Measurements from ENCODE around the gene BICD1. TPM values are rescaled to one million over a fixed set of nuclear protein-coding genes. Genes with fewer than 3 reads are reported as not detected.

The BICD1 gene
- total and polyA plus RNA-seq, 2 of the 13 experiments (the other 11 are each of a cell fraction or from before 2014, with no cell fraction given): 4.5 to 5.2 TPM

DNA sequence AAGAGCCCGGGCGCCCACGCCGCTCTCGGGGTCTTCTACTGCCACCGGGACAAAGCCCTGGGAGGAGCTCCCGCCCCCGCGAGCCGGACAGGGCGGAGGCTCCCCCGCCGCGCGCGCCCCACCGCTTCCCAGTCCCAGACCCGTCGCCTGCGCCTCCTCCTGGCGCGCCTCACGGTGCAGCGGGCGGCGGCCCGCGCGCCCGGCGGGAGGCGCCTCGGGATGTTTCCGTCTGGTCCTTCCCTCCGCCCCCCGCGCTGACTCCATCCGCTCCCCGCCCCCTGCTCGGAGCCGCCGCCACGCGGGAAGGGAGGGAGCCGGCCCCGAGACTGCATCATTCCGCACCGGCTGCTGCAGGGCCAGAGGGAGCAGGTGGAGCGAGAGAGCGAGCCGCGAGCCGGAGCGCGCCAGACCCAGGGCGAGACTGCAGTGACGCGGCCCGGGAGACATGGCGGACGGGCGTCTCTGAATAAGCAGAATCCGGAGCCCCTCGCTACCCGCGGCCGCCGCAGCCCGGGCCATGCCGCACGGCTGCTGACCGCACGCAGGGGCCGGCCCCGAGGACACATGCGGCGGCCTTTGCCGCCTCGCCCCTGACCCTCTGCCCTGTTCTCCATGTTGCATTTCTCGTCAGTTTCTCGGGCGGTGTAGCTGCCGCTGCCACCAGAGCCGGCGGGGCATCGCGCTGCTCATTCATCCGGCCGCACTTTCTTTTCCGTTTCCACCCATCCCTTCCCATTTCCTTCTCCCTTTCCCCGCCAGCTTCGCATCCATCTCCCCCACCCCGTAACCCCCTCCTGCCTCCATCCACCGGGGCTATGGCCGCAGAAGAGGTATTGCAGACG, at the start of gene BICD1 (continued):
- TF ChIP-seq KLF9 (CRISPR knock-in tag; IDR thresholded peaks at IDR 0.05; ENCODE audit: low read depth): no peak
- peak; percentile 36; the same call in 1 of the 2 replicates for TF ChIP-seq ZFP90 (CRISPR knock-in tag; IDR thresholded peaks at IDR 0.05; ENCODE audit: borderline replicate concordance)
- TF ChIP-seq, protein P1, sequence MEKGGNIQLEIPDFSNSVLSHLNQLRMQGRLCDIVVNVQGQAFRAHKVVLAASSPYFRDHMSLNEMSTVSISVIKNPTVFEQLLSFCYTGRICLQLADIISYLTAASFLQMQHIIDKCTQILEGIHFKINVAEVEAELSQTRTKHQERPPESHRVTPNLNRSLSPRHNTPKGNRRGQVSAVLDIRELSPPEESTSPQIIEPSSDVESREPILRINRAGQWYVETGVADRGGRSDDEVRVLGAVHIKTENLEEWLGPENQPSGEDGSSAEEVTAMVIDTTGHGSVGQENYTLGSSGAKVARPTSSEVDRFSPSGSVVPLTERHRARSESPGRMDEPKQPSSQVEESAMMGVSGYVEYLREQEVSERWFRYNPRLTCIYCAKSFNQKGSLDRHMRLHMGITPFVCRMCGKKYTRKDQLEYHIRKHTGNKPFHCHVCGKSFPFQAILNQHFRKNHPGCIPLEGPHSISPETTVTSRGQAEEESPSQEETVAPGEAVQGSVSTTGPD (CRISPR knock-in tag; IDR thresholded peaks at IDR 0.05): no peak
- peak; percentile 95 for TF ChIP-seq MYC (CRISPR knock-in tag; IDR thresholded peaks at IDR 0.05; ENCODE audit: borderline replicate concordance)
- TF ChIP-seq ZNF746 (CRISPR knock-in tag; IDR thresholded peaks at IDR 0.05): peak; percentile 63; the same call in 1 of the 2 replicates
- no peak for TF ChIP-seq RCOR2 (CRISPR knock-in tag; IDR thresholded peaks at IDR 0.05)
- no peak for TF ChIP-seq ZNF350 (CRISPR knock-in tag; IDR thresholded peaks at IDR 0.05; ENCODE audit: borderline replicate concordance, low read depth)
- no peak for TF ChIP-seq NFATC3 (CRISPR knock-in tag; IDR thresholded peaks at IDR 0.05)
- 0 out of 2 replicates have a peak, but pooled peaks have one; percentile 36 for TF ChIP-seq SIN3A (IDR thresholded peaks at IDR 0.05; ENCODE audit: borderline replicate concordance, low read depth, low read length)
- TF ChIP-seq MED13 (CRISPR knock-in tag; IDR thresholded peaks at IDR 0.05): peak; percentile 35; the same call in 1 of the 2 replicates
- peak; percentile 41 for TF ChIP-seq STAG1 (CRISPR knock-in tag; IDR thresholded peaks at IDR 0.05)
- 0 out of 2 replicates have a peak, but pooled peaks have one; percentile 12 for TF ChIP-seq HNF4A (CRISPR knock-in tag; IDR thresholded peaks at IDR 0.05)
- TF ChIP-seq SALL1 (CRISPR knock-in tag; IDR thresholded peaks at IDR 0.05): peak; percentile 70
- TF ChIP-seq CAMTA2 (CRISPR knock-in tag; IDR thresholded peaks at IDR 0.05; ENCODE audit: borderline replicate concordance): no peak; the same call in 1 of the 2 replicates
- TF ChIP-seq, protein P2, sequence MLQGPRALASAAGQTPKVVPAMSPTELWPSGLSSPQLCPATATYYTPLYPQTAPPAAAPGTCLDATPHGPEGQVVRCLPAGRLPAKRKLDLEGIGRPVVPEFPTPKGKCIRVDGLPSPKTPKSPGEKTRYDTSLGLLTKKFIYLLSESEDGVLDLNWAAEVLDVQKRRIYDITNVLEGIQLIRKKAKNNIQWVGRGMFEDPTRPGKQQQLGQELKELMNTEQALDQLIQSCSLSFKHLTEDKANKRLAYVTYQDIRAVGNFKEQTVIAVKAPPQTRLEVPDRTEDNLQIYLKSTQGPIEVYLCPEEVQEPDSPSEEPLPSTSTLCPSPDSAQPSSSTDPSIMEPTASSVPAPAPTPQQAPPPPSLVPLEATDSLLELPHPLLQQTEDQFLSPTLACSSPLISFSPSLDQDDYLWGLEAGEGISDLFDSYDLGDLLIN (CRISPR knock-in tag; IDR thresholded peaks at IDR 0.05; ENCODE audit: borderline replicate concordance): peak; percentile 27; the same call in 1 of the 2 replicates
- TF ChIP-seq, protein P3, sequence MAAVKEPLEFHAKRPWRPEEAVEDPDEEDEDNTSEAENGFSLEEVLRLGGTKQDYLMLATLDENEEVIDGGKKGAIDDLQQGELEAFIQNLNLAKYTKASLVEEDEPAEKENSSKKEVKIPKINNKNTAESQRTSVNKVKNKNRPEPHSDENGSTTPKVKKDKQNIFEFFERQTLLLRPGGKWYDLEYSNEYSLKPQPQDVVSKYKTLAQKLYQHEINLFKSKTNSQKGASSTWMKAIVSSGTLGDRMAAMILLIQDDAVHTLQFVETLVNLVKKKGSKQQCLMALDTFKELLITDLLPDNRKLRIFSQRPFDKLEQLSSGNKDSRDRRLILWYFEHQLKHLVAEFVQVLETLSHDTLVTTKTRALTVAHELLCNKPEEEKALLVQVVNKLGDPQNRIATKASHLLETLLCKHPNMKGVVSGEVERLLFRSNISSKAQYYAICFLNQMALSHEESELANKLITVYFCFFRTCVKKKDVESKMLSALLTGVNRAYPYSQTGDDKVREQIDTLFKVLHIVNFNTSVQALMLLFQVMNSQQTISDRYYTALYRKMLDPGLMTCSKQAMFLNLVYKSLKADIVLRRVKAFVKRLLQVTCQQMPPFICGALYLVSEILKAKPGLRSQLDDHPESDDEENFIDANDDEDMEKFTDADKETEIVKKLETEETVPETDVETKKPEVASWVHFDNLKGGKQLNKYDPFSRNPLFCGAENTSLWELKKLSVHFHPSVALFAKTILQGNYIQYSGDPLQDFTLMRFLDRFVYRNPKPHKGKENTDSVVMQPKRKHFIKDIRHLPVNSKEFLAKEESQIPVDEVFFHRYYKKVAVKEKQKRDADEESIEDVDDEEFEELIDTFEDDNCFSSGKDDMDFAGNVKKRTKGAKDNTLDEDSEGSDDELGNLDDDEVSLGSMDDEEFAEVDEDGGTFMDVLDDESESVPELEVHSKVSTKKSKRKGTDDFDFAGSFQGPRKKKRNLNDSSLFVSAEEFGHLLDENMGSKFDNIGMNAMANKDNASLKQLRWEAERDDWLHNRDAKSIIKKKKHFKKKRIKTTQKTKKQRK (IDR thresholded peaks at IDR 0.05; ENCODE audit: low read length): no peak
- TF ChIP-seq SP1 (IDR thresholded peaks at IDR 0.05): no peak
- peak; percentile 66 for TF ChIP-seq SP1 (CRISPR knock-in tag; IDR thresholded peaks at IDR 0.05)
- no peak; the same call in 1 of the 2 replicates for TF ChIP-seq SAFB2 (CRISPR knock-in tag; IDR thresholded peaks at IDR 0.05; ENCODE audit: borderline replicate concordance, low read depth)
- TF ChIP-seq TCF7L2 (IDR thresholded peaks at IDR 0.05; ENCODE audit: low read depth, low read length): no peak
- no peak for TF ChIP-seq FOXP1 (IDR thresholded peaks at IDR 0.05)
- no peak for TF ChIP-seq FOXP1 (CRISPR knock-in tag; IDR thresholded peaks at IDR 0.05)
- TF ChIP-seq KDM4B (CRISPR knock-in tag; IDR thresholded peaks at IDR 0.05): no peak
- TF ChIP-seq, protein P4, sequence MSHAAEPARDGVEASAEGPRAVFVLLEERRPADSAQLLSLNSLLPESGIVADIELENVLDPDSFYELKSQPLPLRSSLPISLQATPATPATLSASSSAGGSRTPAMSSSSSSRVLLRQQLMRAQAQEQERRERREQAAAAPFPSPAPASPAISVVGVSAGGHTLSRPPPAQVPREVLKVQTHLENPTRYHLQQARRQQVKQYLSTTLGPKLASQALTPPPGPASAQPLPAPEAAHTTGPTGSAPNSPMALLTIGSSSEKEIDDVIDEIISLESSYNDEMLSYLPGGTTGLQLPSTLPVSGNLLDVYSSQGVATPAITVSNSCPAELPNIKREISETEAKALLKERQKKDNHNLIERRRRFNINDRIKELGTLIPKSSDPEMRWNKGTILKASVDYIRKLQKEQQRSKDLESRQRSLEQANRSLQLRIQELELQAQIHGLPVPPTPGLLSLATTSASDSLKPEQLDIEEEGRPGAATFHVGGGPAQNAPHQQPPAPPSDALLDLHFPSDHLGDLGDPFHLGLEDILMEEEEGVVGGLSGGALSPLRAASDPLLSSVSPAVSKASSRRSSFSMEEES (CRISPR knock-in tag; IDR thresholded peaks at IDR 0.05): no peak
- no peak for TF ChIP-seq ZNF644 (CRISPR knock-in tag; IDR thresholded peaks at IDR 0.05; ENCODE audit: low read depth)

Data from HepG2 (cell line).